H1 (cell line): Measurements from ENCODE around the gene BCAS3. TPM values are rescaled to one million over a fixed set of nuclear protein-coding genes. Genes with fewer than 3 reads are reported as not detected.

Source experiments
- CTCF ChIA-PET: fragments of 300-600 bp; sonication (Branson Sonifier 250); formaldehyde crosslinking; loops from one replicate; lab custom pipeline; 2021; ENCODE audit not compliant: partially characterized antibody; lab: Charles Lee
- POLR2A ChIA-PET: fragments of 300-600 bp; sonication (Branson Sonifier 250); formaldehyde crosslinking; loops from one replicate; lab custom pipeline; 2021; ENCODE audit warnings: inconsistent platforms; ENCODE audit not compliant: partially characterized antibody; lab: Charles Lee
- DNase-seq, 2 experiments: peaks; one replicate each; pipeline versions ENCODE4 v3.0.0 to v3.0.0-alpha.2; 2010 to 2022; ENCODE audit warnings: low spot score in 2 of 2, low read depth in 1 of 2, mixed read lengths in 1 of 2
- FAIRE-seq: peaks from 2 replicates; lab custom pipeline; 2011; peaks lifted over from hg19 to GRCh38; lab: Jason Lieb, UNC
- H2AFZ ChIP-seq: 2 replicates; pipeline ENCODE4 v1.8.1; 2012; ENCODE audit warnings: low read length, inconsistent platforms
- H2AK5ac ChIP-seq: 2 replicates; pipeline ENCODE4 v1.6.1; 2013; ENCODE audit warnings: low read depth, low read length
- H2BK120ac ChIP-seq: replicated peaks from 2 replicates; pipeline ENCODE3; 2013; ENCODE audit warnings: low read depth, low read length, inconsistent platforms
- H2BK12ac ChIP-seq: 2 replicates; pipeline ENCODE4 v1.6.1; 2013; ENCODE audit warnings: low read depth, low read length
- H2BK15ac ChIP-seq: 2 replicates; pipeline ENCODE4 v1.6.1; 2013; ENCODE audit warnings: low read length
- H2BK20ac ChIP-seq: 2 replicates; pipeline ENCODE4 v1.6.1; 2013; ENCODE audit warnings: low read length
- H2BK5ac ChIP-seq: 2 replicates; pipeline ENCODE4 v1.6.1; 2013; ENCODE audit warnings: low read depth, low read length
- H3K14ac ChIP-seq: 2 replicates; pipeline ENCODE4 v1.6.1; 2013; ENCODE audit warnings: inconsistent platforms; ENCODE audit not compliant: insufficient read length
- H3K18ac ChIP-seq: 2 replicates; pipeline ENCODE4 v1.6.1; 2013; ENCODE audit warnings: low read length; ENCODE audit errors: extremely low read depth
- H3K23ac ChIP-seq: 2 replicates; pipeline ENCODE4 v1.6.1; 2013; ENCODE audit warnings: inconsistent platforms; ENCODE audit not compliant: insufficient read length
- H3K23me2 ChIP-seq: 2 replicates; pipeline ENCODE4 v1.6.1; 2013; ENCODE audit warnings: low read depth, low read length
- H3K27ac ChIP-seq: 2 replicates; pipeline ENCODE4 v1.6.1; 2011; ENCODE audit warnings: low read depth, low read length, inconsistent platforms
- H3K27me3 ChIP-seq, 4 experiments: replicated peaks in 1 of 4; 1 replicate in 1 of 4; 2 replicates in 3 of 4; pipeline versions ENCODE4 v1.6.1 to v1.8.1; 2011 to 2013; ENCODE audit warnings: low read length in 3 of 4, mild to moderate bottlenecking in 3 of 4, inconsistent platforms in 2 of 4, mixed read lengths in 2 of 4, moderate library complexity in 1 of 4; ENCODE audit not compliant: control insufficient read depth in 3 of 4, insufficient read depth in 3 of 4; ENCODE audit errors: extremely low read depth in 1 of 4
- H3K36me3 ChIP-seq, 4 experiments: 2 replicates each; pipeline versions ENCODE4 v1.6.1 to v1.8.1; 2011 to 2013; ENCODE audit warnings: mild to moderate bottlenecking in 4 of 4, low read length in 3 of 4, moderate library complexity in 2 of 4, control low read depth in 1 of 4, inconsistent platforms in 1 of 4; ENCODE audit not compliant: insufficient read depth in 4 of 4, control insufficient read depth in 2 of 4
- H3K4ac ChIP-seq: replicated peaks from 2 replicates; pipeline ENCODE3; 2013; ENCODE audit warnings: low read length, low read depth, mixed read lengths, inconsistent platforms; ENCODE audit not compliant: insufficient read length
- H3K4me1 ChIP-seq, 4 experiments: replicated peaks in 1 of 4; 1 replicate in 1 of 4; 2 replicates in 3 of 4; pipeline versions ENCODE4 v1.6.1 to v1.8.1; 2011 to 2013; ENCODE audit warnings: low read length in 3 of 4, inconsistent platforms in 2 of 4, mixed read lengths in 1 of 4; ENCODE audit not compliant: insufficient read depth in 4 of 4, control insufficient read depth in 3 of 4
- H3K4me2 ChIP-seq, 2 experiments: 2 replicates each; pipeline versions ENCODE4 v1.6.1 to v1.8.1; 2011 to 2013; ENCODE audit warnings: low read depth in 2 of 2, low read length in 2 of 2, control low read depth in 1 of 2, inconsistent platforms in 1 of 2, mild to moderate bottlenecking in 1 of 2; ENCODE audit not compliant: insufficient read depth in 1 of 2
- H3K4me3 ChIP-seq, 4 experiments: fragments of 200-600, 300-600 bp in 1 of 4; sonication (generic), shearing (Covaris generic), sonication (Bioruptor Twin) in 1 of 4; 2 replicates each; pipeline versions ENCODE4 v1.5.1 to v1.8.1; 2011 to 2016; ENCODE audit warnings: low read length in 4 of 4, low read depth in 3 of 4, control low read depth in 2 of 4, inconsistent platforms in 2 of 4, mild to moderate bottlenecking in 2 of 4, mixed read lengths in 1 of 4, moderate library complexity in 1 of 4; ENCODE audit not compliant: insufficient read depth in 2 of 4; ENCODE audit errors: extremely low read depth in 1 of 4
- H3K56ac ChIP-seq: replicated peaks from 2 replicates; pipeline ENCODE3; 2013; ENCODE audit warnings: low read depth, mild to moderate bottlenecking, mixed read lengths, low read length, inconsistent platforms; ENCODE audit not compliant: insufficient read length
- H3K79me1 ChIP-seq: 2 replicates; pipeline ENCODE4 v1.6.1; 2013; ENCODE audit warnings: low read depth, low read length, control low read depth
- H3K79me2 ChIP-seq, 2 experiments: 2 replicates each; pipeline versions ENCODE4 v1.6.1 to v1.8.1; 2012 to 2013; ENCODE audit warnings: low read length in 2 of 2, mild to moderate bottlenecking in 2 of 2, inconsistent platforms in 1 of 2; ENCODE audit not compliant: insufficient read depth in 2 of 2, control insufficient read depth in 1 of 2
- H3K9ac ChIP-seq, 4 experiments: replicated peaks in 1 of 4; 1 replicate in 1 of 4; 2 replicates in 3 of 4; pipeline versions ENCODE4 v1.6.1 to v1.8.1; 2011 to 2013; ENCODE audit warnings: low read depth in 3 of 4, low read length in 3 of 4, control low read depth in 2 of 4, mild to moderate bottlenecking in 2 of 4, moderate library complexity in 2 of 4, inconsistent platforms in 1 of 4; ENCODE audit errors: extremely low read depth in 1 of 4
- H3K9me3 ChIP-seq, 2 experiments: 2 replicates each; pipeline versions ENCODE4 v1.6.1 to v1.8.1; 2012 to 2013; ENCODE audit warnings: mild to moderate bottlenecking in 2 of 2, moderate library complexity in 2 of 2, control low read depth in 1 of 2, inconsistent platforms in 1 of 2, low read depth in 1 of 2, low read length in 1 of 2, mixed read lengths in 1 of 2; ENCODE audit not compliant: insufficient read depth in 2 of 2
- H4K20me1 ChIP-seq, 2 experiments: replicated peaks in 1 of 2; 2 replicates each; pipeline versions ENCODE3 to v1.8.1; 2011 to 2013; ENCODE audit warnings: inconsistent platforms in 2 of 2, low read length in 2 of 2, mild to moderate bottlenecking in 1 of 2; ENCODE audit not compliant: insufficient read depth in 2 of 2, control insufficient read depth in 1 of 2
- H4K5ac ChIP-seq: 2 replicates; pipeline ENCODE4 v1.6.1; 2013; ENCODE audit warnings: low read length, low read depth, mixed read lengths, inconsistent platforms; ENCODE audit not compliant: insufficient read length
- H4K8ac ChIP-seq: 2 replicates; pipeline ENCODE4 v1.8.0; 2013; ENCODE audit warnings: mild to moderate bottlenecking, moderate library complexity, low read length, inconsistent platforms; ENCODE audit not compliant: insufficient read depth; ENCODE audit errors: extremely low read depth
- H4K91ac ChIP-seq: replicated peaks from 2 replicates; pipeline ENCODE3; 2013; ENCODE audit warnings: low read length, mixed read lengths, inconsistent platforms; ENCODE audit not compliant: insufficient read length
- BCL11A ChIP-seq, 2 experiments: IDR thresholded peaks; one replicate each; pipeline ENCODE4 v1.6.1; 2011; ENCODE audit warnings: low read depth in 2 of 2, low read length in 2 of 2, mild to moderate bottlenecking in 2 of 2
- SP1 ChIP-seq: IDR thresholded peaks from 2 replicates; pipeline ENCODE4 v1.6.1; 2011; ENCODE audit warnings: low read depth, low read length
- SRF ChIP-seq: IDR thresholded peaks from 2 replicates; pipeline ENCODE4 v1.6.1; 2011; ENCODE audit warnings: mild to moderate bottlenecking, low read depth, low read length, moderate library complexity
- TEAD4 ChIP-seq: IDR thresholded peaks from 2 replicates; pipeline ENCODE4 v1.6.1; 2012; ENCODE audit warnings: low read depth, low read length, inconsistent platforms, mixed read lengths
- WGBS, 2 experiments: shearing (Covaris generic) in 1 of 2; methylation state at CpG; one replicate each; pipeline versions ENCODE4 v1.1.6 to v1.1.7; 2013 to 2015; ENCODE audit warnings: low lambda C conversion rate in 2 of 2, mixed read lengths in 2 of 2, inconsistent platforms in 1 of 2, low coverage in 1 of 2, missing lambda C conversion rate in 1 of 2; ENCODE audit not compliant: insufficient replicate concordance in 2 of 2, insufficient coverage in 1 of 2, insufficient read length in 1 of 2; ENCODE audit errors: extremely low coverage in 1 of 2, missing lambda C conversion rate in 1 of 2; 5-methylcytosine and 5-hydroxymethylcytosine counted together
- polyA plus RNA-seq, 7 experiments: library from polyadenylated mRNA; depleted of rRNA in 3 of 7; stranded (reverse) in 5 of 7; unstranded in 2 of 7; fragments of >200 nt in 5 of 7; fragments of 200-250 nt in 2 of 7; gene quantifications; 1 replicate in 5 of 7; 2 replicates in 1 of 7; 4 replicates in 1 of 7; pipeline versions ENCODE4 v1.2.1 to v1.2.3, GENCODE V29; 2011 to 2013; ENCODE audit warnings: missing spikeins in 2 of 7, mixed read lengths in 2 of 7
- total RNA-seq: library from RNA; stranded (reverse); fragmentation: NEBNext Ultra II Directional; extraction: Animal tissue kit (Norgen Biotek cat#: 25700); gene quantifications from 2 replicates; pipeline ENCODE4 v1.2.1, GENCODE V29; 2021

The BCAS3 gene
- total and polyA plus RNA-seq, 2 of the 8 experiments (the other 6 are each of a cell fraction or from before 2014, with no cell fraction given): 9.9 to 13.3 TPM

DNA sequence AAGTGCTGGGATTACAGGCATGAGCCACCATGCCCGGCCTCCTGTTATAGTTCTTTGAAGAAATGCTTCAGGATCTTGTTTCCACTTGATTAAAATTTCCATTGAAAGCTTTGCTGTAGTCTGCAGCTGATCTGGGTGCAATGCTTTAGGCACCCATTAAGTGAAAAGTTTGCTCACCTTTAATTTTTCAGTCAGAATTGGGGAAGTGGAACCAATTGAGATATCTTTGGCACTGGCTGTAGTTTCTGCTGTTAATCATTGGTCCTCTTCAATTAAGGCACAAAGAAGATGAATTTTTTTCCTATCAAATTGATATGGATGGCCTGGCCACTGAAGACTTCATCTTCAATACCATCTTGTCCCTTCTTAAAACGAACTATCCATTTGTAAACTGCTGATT lies 385.9 kb downstream of the BCAS3 start:
- no peak overlapping the region for H4K5ac ChIP-seq
- H2AK5ac ChIP-seq: no peak overlapping the region
- FAIRE-seq: no peak
- H3K56ac ChIP-seq: no peak overlapping the region
- H3K4me1 ChIP-seq: no peaks in the 10 kb centered on the region
- no peaks in the 10 kb centered on the region for H3K79me1 ChIP-seq
- WGBS, 2 experiments: 91% methylated on average over 2 of the region's 2 CpGs; no CpG with 5 or more reads in 1 of the 2 experiments
- H4K8ac ChIP-seq: no peak overlapping the region
- ChIA-PET CTCF (no interaction called here), POLR2A (no interaction called here)
- no peak overlapping the region for H3K18ac ChIP-seq
- TF ChIP-seq SP1 (no peak), BCL11A (IDR thresholded peaks at IDR 0.05; ENCODE audit: low read depth in 2 of 2, low read length in 2 of 2) (no peak), TEAD4 (no peak), SRF (no peak)
- H2BK20ac ChIP-seq: no peak overlapping the region
- H3K4ac ChIP-seq: no peak overlapping the region
- H3K79me2 ChIP-seq: no peaks in the 10 kb centered on the region
- H3K23me2 ChIP-seq: no peaks in the 10 kb centered on the region
- H3K36me3 ChIP-seq: no peaks in the 10 kb centered on the region
- H4K91ac ChIP-seq: no peak overlapping the region
- DNase-seq: no peak
- no peak overlapping the region for H3K23ac ChIP-seq
- H3K27me3 ChIP-seq: no peaks in the 10 kb centered on the region
- H3K4me3 ChIP-seq: no peak overlapping the region
- H3K4me2 ChIP-seq: no peak overlapping the region
- no peaks in the 10 kb centered on the region for H4K20me1 ChIP-seq
- H2BK5ac ChIP-seq: no peak overlapping the region
- H2BK15ac ChIP-seq: no peak overlapping the region
- no peak overlapping the region for H2AFZ ChIP-seq
- no peak overlapping the region for H3K9ac ChIP-seq
- H3K14ac ChIP-seq: no peak overlapping the region
- H3K27ac ChIP-seq: no peak overlapping the region
- no peaks in the 10 kb centered on the region for H3K9me3 ChIP-seq
- H2BK120ac ChIP-seq: no peak overlapping the region
- no peak overlapping the region for H2BK12ac ChIP-seq
